Inferior parietal cortex (tissue), 1 donor: ENCODE data around the gene PGAM4.
"Not testable (repeated sequence)": the region's sequence is repeated elsewhere in the genome, so short reads cannot be mapped to it uniquely, and the experiment has no call there.

Source experiments
- DNase-seq: peaks from one replicate; pipeline ENCODE4 v3.0.0-alpha.2; 2016; ENCODE audit errors: extremely low spot score

Gene PGAM4

DNA sequence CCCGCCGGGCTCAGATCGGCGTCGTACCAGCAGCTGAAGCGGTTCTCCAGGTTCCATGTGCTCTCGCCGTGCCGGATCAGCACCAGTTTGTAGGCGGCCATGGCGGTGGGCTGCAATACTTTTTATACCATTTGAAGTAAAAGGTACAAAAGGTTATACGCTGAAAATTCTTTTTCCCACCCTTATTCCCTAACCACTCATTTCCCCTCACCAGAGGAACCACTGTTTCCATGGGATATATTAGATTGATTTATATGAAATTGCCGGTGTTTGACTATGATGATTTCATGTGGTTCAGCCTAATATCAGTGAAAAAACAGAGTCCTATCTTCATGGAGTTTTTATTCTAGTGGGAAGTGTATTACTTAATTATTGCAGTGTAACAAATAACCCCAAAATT, at the start of gene PGAM4:
Gene PGAM4 (minus strand): TSS at position 101 of the 400 bp plus-strand sequence. CDS start 0 bp downstream, at position 101.
- no peak for DNase-seq

DNA sequence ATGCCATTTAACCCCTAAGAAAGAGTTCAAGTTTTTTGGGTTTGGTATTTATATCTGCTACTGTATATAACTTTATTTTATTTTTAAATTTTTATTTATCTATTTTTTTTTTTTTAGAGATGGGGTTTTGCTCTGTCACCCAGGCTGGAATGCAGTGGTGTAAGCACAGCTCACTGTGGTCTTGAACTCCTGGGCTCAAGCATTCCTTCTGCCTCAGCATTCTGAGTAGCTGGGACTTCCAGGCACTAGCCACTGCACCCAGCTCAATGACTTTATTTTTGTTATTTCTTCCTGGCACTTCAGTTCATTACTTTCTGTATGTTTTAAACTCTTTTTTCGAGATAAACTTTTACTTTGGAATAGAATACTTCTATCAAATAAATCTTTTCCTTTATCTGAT, 42.4 kb upstream of the PGAM4 start:
- DNase-seq, result no peak

DNA sequence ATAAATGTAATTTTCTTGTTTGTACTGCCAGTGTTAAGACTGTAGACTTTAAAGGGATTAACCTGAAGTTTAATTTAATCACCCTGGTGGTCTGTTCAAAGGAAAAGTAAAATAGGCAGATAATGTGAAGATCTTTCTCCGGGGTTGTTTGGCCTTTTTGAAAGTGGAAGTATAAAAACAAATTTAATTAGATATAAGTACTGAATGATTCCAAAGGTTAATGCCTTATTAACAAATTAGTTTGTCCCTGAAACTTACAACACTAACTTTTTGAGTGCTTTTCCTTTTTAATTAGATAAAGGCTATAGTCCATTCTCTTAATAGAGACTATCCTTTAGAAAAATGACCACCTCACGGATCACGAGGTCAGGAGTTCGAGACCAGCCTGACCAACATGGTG, 10.4 kb upstream of the PGAM4 start:
- no peak for DNase-seq

DNA sequence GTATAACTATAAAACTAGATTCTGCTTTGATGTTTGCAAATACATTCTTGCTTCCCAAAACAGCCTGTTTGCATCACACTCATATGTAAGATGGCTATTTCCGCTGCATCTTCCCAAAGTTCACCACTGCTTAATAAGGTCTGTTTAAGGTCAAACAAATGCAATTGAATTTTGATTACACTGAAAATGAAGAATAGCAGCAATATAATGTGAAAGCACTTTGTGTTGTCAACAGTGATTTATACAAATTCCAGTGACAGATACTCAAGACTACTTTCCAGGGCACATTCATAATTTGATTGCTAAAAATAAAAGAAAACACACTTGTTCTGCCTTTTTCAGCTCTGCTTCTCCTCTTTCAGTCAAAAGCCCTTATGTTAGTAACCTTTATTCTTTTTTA, 8.1 kb upstream of the PGAM4 start:
- DNase-seq, result no peak

DNA sequence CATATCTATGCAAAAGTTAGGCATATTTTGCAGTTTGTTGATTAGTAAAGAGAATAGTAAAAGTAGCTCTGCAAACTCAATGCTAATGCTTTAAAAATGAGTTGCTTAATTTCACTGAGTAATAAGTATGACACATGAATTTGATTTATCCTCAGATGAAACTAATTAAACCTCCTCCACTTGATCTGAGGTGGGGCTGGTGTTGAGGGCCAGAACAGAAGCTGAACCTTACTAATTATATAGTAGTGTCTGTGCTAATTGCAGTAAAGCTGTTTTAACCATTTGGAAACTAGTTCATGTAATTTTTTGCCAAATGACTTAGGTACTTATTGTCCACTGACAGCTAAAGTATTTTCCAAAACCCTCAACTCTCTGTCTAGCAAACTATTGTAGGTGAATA, 7.7 kb upstream of the PGAM4 start:
- no peak for DNase-seq

DNA sequence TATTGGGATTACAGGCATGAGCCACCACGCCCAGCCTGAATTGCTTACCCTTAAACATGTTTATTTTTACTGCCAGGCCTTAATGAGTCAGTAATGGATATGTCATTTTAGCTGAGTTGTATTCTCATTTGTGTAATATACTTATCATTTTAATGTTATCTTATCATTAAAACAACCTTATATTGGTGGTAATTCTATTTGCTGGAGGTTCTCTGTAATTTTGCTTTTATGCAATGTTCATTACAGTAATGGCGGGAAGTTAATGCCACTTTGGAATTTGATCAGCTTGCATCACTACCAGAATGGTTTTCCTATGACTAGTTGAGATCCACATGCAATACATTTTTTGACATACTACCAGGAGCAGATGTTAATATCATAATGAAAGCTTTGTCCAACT, 6.3 kb upstream of the PGAM4 start:
- DNase-seq, result no peak

DNA sequence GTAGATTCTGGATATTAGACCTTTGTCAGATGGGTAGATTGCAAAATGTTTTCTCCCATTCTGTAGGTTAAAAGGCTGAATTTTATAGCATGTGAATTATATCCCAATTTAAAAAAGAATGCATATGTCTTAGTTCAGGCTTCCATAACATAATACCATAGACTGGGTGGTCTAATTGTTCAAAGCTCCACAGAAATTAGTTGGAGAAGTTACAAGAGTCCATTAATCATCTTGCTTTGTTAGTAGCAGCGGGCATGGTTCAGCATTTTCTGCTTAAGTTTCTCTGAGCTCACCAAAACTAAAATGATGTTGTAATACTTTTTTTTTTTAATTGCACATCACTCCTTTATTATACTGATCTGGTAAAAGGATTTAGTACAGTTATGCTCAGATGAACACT, 1.8 kb downstream of the PGAM4 start:
- no peak for DNase-seq

DNA sequence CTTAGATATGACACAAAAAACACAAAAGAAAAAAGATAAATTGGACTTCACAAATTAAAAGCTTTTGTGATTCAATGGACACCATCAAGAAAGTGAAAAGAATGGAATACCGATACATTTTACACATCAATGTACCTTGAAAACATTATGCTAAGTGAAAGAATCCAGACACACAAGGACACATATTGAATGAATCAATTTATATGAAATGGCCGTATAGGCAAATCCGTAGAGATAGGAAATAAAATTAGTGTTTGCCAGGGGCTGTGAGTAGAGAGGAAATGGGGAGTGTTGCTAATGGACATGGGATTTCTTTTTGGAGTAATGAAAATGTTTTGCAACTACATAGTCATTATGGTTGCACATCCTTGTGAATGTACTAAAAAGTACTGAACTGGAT, 3.1 kb downstream of the PGAM4 start:
- DNase-seq, result no peak

DNA sequence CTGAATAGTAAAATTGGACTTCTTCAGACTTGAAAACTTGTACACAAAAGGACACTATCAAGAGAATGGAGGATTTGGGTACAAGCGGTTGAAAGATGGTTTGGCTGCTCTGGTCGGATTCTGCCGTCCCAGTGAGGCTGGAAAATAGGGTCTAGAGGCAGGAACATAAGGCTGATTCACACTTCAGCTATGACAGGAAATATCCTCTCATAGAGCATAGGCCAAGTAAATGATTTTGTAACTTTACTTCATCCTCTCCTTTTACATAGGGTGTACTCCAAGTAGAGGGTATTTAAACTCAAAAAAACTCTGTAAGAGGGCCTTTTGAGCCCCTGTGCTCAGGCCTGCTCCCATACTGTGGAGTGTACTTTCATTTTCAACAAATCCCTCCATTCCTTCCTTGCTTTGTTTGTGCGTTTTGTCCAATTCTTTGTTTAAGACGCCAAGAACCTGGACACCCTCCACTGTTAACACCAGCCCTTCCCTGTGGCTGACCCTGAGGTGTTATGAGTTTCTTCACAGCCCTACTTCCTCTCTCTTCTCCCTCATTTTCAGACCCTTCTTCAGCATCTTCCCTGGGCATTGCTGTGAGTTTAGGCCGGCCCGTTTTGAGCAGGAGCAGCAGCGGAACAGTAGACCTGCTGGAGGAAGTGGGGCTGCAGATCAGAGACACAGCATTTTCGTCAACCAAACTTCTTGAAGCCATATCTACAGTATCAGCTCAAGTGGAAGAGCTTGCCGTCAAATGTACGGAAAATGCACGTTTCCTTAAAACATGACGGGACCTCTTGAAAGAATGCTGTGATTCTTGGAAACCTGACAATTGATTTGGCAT, 7.2 kb downstream of the PGAM4 start:
- no peak for DNase-seq

DNA sequence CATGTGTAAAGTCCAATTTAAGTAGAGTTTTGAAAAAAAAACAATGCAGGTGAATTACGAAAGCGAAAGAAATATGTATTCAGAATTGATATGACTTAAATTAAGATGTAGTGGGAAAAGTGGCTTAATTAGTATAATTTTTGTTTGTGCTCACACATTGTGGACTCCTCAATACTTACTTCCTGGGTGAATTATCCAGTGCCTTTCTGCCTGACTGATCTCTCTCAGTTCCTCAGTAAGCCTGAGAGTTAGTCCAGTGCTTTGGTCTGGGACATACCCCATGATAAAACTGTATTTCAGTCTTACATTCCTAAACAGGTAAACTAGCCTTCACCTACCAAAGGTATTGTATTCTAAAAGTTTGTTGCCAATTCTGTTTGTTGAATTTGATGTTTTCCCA, 8.4 kb downstream of the PGAM4 start:
- no peak for DNase-seq

DNA sequence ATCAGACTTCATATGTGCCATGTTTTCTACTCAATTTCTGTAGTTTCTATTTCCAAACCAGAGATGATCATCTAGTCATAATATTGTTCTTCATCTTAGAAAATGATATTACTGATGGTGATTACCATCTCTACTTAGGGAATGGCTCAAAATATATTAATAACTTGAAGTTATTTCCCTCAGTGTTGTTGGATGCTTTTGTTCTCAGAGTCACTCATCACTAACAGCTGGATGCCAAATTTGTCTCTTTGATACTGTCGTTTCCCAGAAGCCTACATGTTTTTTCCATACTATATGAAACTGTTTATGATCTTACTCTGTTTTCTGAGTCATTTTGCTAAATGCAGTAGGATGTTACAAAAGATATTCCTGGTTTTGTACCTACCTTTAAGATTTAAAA, 8.9 kb downstream of the PGAM4 start:
- no peak for DNase-seq

DNA sequence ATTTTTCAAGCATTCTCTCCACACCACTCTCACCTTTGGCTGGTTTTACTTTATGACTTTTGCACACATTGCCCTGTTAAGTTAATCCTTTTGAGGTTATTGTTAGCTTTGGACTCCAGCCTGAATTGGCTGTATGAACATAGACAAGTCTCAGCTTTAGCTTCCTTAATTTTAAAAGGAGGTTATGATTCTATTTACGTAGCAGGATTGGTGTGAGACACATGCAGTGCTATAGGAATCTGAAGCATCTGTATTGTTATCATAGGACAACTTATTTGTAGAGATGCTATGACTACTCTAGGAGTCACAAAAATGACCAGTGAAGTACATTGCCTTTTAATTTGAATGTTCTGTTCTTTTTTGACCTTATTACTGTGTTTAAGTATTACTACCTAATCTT, 15.7 kb downstream of the PGAM4 start:
- no peak for DNase-seq

DNA sequence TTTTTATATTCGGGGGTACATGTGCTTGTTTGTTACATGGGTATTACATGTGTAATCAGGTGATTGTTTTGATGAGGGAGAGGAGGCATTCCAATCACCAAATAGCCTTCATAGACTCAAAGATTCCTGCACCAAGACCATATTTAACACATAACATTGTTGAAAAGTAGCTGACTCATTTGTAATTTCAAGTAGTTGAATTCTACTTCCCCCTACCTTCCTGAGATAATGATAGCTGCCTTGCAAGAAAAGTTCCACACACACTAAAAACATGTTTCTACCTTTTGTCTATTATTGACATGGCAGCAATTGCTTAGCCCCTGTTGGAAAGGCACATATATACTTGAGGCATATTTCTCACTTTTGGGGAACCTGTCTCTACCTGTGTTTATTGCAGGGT, 16.1 kb downstream of the PGAM4 start:
- DNase-seq, result no peak

DNA sequence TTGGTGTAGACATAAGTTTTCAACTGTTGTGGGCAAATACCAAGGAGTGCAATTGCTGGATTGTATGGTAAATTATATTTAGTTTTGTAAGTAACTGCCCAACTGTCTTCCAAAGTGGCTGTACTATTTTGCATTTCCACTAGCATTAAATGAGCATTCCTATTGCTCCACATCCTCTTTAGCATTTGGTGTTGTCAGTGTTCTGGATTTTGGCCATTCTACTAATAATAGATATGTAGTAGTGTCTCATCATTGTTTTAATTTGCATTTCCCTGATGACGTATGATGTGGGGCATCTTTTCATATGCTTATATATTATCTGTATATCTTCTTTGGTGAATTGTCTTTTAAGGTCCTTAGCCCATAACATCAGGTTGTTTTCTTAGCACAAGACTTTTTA, 17.3 kb downstream of the PGAM4 start:
- DNase-seq, result no peak

DNA sequence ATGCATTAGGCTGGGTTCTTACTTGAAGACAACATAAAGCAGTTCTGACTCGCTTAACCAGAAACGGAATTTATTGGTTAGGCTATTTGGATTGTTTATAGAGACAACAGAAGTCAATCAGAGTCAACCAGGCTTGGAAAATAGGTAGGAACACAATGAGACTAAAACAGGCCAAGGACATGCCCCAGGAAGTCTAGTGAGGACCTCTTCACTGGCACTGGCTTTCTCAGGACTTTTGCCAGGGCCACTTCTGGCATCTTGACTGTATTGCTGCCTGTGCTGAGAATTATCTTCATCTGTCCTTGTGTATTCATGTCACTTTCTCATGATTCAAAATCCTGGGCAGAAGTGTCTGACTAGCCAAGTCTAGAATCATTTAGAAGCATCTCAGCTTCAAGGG, 19.6 kb downstream of the PGAM4 start:
- DNase-seq, result no peak

DNA sequence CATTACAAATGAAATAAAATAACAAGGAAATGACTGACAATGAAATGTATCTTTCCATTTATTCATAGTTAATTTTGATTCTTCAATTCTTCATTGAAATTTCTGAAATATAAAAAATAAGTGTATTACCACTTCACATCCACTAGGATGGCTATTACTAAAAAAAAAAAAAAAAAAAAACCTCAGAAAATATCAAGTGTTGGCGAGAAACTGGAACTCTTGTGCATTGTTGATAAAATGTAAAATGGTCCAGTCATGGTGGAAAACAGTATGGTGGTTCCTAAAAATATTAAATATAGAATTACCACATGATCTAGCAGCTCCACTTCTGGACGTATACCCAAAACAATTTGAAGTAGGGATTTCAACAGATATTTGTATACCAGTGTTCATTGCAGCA, 22.9 kb downstream of the PGAM4 start:
- DNase-seq, result no peak

DNA sequence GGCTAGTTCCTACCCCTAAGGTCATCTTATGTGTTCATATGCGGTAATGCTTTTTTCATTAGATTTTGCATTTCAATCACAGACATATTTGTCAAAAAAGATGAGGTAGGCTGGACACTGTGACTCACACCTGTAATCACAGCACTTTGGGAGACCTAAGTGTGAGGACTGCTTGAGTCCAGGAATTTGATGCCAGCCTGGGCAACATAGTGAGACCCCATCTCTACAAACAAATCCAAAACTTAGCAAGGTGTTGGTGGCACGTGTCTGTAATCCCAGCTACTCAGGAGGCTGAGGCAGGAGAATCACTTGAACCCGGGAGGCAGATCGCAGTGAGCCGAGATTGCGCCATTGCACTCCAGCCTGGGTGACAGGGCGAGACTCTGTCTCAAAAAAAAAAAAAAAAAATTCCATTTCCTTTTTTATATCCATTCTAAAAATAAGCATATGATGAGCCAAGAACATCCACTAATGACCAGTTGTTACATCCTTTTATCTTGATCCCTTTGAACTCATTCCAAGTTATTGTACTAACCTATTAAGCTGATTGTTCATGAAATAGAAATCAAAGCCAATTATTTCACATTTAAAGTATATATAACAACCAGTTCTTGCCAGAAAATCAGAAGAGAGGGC, 23.4 kb downstream of the PGAM4 start:
- DNase-seq, result no peak

DNA sequence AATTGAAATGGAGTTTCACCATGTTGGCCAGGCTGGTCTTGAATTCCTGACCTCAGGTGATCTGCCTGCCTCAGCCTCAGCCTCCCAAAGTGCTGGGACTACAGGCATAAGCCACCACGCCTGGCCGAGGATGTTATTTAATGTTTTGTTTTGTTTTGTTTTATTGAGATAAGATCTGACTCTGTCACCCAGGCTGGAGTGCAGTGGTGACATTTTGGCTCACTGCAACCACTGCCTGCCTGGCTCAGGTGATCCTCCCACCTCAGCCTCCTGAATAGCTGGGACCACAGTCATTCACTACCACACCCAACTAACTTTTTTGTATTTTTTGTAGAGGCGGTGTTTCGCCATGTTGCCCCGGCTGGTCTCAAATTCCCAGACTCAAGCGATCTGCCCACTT, 24.4 kb downstream of the PGAM4 start:
- not testable (repeated sequence) for DNase-seq

DNA sequence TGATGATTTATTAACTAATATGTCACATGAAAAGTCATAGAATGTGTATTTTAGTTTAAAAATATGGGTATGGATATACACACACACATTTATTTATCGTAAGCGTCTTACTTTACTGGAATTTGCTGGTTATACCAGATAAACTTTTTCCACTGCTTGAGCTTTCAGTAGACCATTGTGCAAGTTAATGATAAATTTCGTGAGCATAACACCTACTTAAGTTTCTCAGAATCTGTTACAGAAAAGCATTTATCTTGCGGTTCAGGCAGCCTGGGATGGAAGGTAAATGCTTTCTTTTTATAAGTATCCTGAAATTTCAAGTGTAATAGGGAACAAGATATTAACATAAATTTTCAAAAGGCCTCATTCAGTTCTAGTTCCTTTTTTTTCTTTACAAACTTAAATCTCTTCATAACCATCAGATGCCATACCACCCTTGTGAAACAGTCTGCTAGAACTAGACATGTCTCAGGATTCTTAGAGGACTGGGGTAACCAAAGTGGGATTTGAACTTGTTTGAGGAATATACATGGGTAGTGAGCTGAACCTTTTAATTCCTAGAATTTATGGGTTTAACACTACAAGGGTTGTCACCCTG, 31.3 kb downstream of the PGAM4 start:
- no peak for DNase-seq

DNA sequence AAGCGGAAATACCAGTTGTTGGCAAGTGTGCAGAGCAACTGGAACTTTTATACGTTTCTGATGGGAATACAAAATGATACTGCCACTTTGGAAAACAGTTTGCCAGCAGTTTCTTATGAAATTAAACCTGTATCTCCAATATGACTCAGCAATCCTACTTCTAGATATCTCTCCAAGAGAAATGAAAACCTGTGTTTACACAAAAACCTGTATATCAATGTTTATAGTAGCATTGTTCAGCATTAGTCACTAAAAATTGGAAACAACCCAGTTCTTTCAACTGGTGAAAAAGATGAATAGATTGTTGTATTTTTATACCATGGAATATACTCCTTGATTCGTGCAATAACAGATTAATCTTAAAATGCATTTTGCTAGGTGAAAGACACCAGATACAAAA, 32.1 kb downstream of the PGAM4 start:
- no peak for DNase-seq

DNA sequence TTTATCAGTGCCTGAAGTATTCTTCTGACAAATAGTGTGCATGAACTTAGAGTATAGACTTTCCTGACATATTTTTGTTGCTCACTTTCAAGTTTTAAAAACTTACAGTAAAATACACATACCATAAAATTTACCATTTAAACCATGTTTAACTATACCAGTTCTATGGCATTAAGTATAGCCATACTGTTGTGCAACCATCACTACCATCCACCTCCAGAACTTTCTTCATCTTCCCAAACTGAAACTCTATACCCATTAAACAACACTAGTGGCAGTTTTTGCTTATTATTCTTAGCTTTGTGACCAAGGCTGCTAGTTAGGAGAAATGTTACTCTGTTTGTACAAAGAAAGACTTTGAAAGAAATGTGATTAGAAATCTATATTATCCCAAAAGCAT, 33.1 kb downstream of the PGAM4 start:
- DNase-seq, result no peak

DNA sequence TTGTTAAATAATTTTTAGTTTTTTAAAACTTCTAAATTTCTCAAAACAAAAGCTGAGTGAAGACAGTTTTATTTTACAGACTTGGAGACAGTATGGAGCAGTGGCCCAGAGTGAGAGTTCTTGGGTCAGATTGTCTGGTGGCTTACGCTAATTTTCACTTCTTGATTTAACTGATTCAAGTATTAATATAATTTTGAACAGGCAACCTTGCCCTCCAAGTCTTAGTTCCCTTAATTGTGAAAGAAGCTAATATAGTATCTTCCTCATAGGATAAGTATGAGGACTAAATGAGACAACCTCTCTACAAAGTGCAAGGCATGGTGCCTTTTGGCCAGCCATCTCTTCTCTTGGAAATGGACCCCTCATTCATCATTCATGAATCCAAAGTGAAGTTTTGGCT, 33.6 kb downstream of the PGAM4 start:
- DNase-seq, result no peak

DNA sequence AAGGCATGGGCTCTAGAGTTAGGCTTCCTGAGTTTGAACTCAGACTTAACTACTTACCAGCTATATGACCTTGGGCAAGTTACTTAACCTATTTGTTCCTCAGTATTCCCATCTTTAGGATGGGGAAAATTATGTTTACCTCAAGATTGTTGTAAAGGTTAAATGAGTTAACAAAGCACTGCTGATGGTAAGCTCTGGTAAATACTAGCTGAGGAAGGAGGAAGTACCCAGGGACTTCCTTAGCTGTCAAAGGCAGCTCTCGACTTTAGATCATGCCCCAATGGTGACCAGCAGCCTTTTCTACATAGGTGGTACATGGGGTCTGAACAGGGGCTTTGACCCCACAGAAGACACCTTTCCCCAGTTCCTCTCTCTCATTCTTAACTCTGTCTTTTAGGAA, 38.9 kb downstream of the PGAM4 start:
- no peak for DNase-seq
